HL-60 (cell line): ENCODE results near the gene RPS4Y1.

Experiments
- POLR2AphosphoS5 ChIP-seq: IDR thresholded peaks from 2 replicates; pipeline ENCODE4 v1.6.1; 2012; ENCODE audit warnings: low read depth
- TF ChIP-seq, protein P1 (sequence below): IDR thresholded peaks from one replicate; pipeline ENCODE4 v1.5.1; 2011; ENCODE audit warnings: low read length, control low read depth, inconsistent platforms; ENCODE audit not compliant: insufficient read depth

DNA sequence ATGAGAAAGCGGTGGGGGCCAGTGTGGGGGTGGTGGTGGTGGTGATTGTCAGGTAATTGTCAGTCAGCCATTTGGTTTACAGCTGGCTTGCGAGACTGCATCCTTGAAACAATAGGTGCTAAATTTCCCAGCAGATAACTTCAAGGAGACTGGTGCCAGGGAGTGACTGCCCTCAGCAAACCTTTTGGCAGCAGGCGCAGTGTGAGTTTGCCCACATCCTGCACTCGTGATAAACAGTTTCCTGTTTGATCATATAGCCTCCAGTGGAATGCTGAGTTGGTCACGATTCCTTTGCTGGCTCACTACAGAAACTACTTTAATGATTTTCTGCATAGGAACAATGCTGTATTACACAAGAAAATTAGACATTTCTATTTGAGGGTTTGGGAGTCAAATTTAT lies 46.0 kb downstream of the RPS4Y1 start:
- TF ChIP-seq, protein P1, sequence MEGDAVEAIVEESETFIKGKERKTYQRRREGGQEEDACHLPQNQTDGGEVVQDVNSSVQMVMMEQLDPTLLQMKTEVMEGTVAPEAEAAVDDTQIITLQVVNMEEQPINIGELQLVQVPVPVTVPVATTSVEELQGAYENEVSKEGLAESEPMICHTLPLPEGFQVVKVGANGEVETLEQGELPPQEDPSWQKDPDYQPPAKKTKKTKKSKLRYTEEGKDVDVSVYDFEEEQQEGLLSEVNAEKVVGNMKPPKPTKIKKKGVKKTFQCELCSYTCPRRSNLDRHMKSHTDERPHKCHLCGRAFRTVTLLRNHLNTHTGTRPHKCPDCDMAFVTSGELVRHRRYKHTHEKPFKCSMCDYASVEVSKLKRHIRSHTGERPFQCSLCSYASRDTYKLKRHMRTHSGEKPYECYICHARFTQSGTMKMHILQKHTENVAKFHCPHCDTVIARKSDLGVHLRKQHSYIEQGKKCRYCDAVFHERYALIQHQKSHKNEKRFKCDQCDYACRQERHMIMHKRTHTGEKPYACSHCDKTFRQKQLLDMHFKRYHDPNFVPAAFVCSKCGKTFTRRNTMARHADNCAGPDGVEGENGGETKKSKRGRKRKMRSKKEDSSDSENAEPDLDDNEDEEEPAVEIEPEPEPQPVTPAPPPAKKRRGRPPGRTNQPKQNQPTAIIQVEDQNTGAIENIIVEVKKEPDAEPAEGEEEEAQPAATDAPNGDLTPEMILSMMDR: no peak
- no peak for TF ChIP-seq POLR2AphosphoS5
